ENCODE measurements around the gene SAE1. TPM values are rescaled to one million over a fixed set of nuclear protein-coding genes. Genes with fewer than 3 reads are reported as not detected.

The SAE1 gene
- total and polyA plus RNA-seq, 10 of the 15 experiments (the other 5 are each of a cell fraction or from before 2014, with no cell fraction given) = 62.0 to 246 (median 148) TPM

GRCh38 chr19:47195434-47195833, 64.8 kb downstream of the SAE1 start:
- Histone ChIP-seq H3K79me2 (ENCODE audit: control insufficient read depth, insufficient read depth, low read length) (no peaks in the 10 kb centered on the region), H3K9me3 (replicated peaks; ENCODE audit: control insufficient read depth, insufficient read depth, low read length) (no peaks in the 10 kb centered on the region), H3K4me3 (no peak overlapping the region), H3K9ac (ENCODE audit: control insufficient read depth, insufficient read depth, low read length) (no peak overlapping the region), H3K27ac (ENCODE audit: control insufficient read depth, insufficient read depth) (no peak overlapping the region), H3K4me1 (ENCODE audit: control insufficient read depth, insufficient read depth, low read length) (no peaks in the 10 kb centered on the region), H4K20me1 (ENCODE audit: control insufficient read depth, insufficient read depth) (no peaks in the 10 kb centered on the region), H3K4me2 (ENCODE audit: control insufficient read depth, insufficient read depth) (no peak overlapping the region), H3K27me3 (replicated peaks in 1 of 2; ENCODE audit: control insufficient read depth in 2 of 2, insufficient read depth in 2 of 2, low read length in 1 of 2) (no peaks in the 10 kb centered on the region), H2AFZ (ENCODE audit: control insufficient read depth, low read depth, low read length) (no peak overlapping the region), H3K36me3 (ENCODE audit: control insufficient read depth in 2 of 2, insufficient read depth in 2 of 2, low read length in 1 of 2) (peaks cover 12 to 21% of the 10 kb centered on the region in 2 experiments)
- FAIRE-seq (no peak), ATAC-seq (no peak), DNase-seq (ENCODE audit: low read depth, low spot score) (no peak)
- intact Hi-C loops (cut with micrococcal nuclease; ENCODE audit: unreplicated experiment) (no loop called here), in situ Hi-C loops (cut with MboI) (no loop called here)
- no peak for TF ChIP-seq CUX1 (IDR thresholded peaks at IDR 0.05; ENCODE audit: insufficient replicate concordance, low read depth, low read length)
- no peak for TF ChIP-seq ZNF207 (IDR thresholded peaks at IDR 0.05; ENCODE audit: borderline replicate concordance)
- TF ChIP-seq MAX (IDR thresholded peaks at IDR 0.05; ENCODE audit: low read depth, low read length) = no peak
- TF ChIP-seq EED (IDR thresholded peaks at IDR 0.05; ENCODE audit: low read depth) = no peak
- TF ChIP-seq BCLAF1 (IDR thresholded peaks at IDR 0.05) = no peak
- TF ChIP-seq CHD4 (IDR thresholded peaks at IDR 0.05) = no peak
- no peak for TF ChIP-seq MTA2 (IDR thresholded peaks at IDR 0.05; ENCODE audit: low read depth)
- TF ChIP-seq SRF (IDR thresholded peaks at IDR 0.05; ENCODE audit: low read depth in 2 of 2, low read length in 2 of 2) = no peak
- no peak for TF ChIP-seq NFIC (IDR thresholded peaks at IDR 0.05; ENCODE audit: low read depth, low read length)
- no peak for TF ChIP-seq MEF2A (IDR thresholded peaks at IDR 0.05; ENCODE audit: insufficient read depth, low read depth, low read length)
- no peak for TF ChIP-seq MTA3 (IDR thresholded peaks at IDR 0.05; ENCODE audit: borderline replicate concordance, low read length)
- TF ChIP-seq MYB (IDR thresholded peaks at IDR 0.05; ENCODE audit: borderline replicate concordance, low read depth, low read length) = no peak
- no peak for TF ChIP-seq MXI1 (IDR thresholded peaks at IDR 0.05; ENCODE audit: low read depth, low read length)
- ChIA-PET POLR2A (interaction anchor here (0.7 kb wide), 1 partner anchor 269 kb away, joined by 5 read pairs; no protein-coding TSS in a partner anchor), CTCF (interaction anchor here (0.6 kb wide), 1 partner anchor 417 kb away, joined by 5 read pairs; no protein-coding TSS in a partner anchor), SMC1A (ENCODE audit: uncharacterized antibody, unreplicated experiment) (no interaction called here), RAD21 (ENCODE audit: unreplicated experiment) (no interaction called here)
- no TSS peak for BruUV-seq (replicated peaks)
- 78% methylated on average over 1 of the region's 1 CpG for WGBS (ENCODE audit: insufficient coverage, insufficient replicate concordance, low lambda C conversion rate, missing lambda C conversion rate)

All from GM12878 (cell line).